ENCODE results near the gene INA. TPM values are rescaled to one million over a fixed set of nuclear protein-coding genes. Genes with fewer than 3 reads are reported as not detected.
A peak's percentile ranks its signal among the peaks of the same experiment; 100 is the strongest.
"Not testable (repeated sequence)": the region's sequence is repeated elsewhere in the genome, so short reads cannot be mapped to it uniquely, and the experiment has no call there.

INA gene
- total RNA-seq, result not detected in 2 replicates
- not detected for polyA plus RNA-seq (2012)

GRCh38 chr10:103276896-103277712 is at the start of gene INA:
Gene INA, plus strand, starts transcription at chr10:103277138. Its CDS starts 74 bp downstream, at chr10:103277212.
- DNase-seq (ENCODE audit: low read depth), result no peak

DNA sequence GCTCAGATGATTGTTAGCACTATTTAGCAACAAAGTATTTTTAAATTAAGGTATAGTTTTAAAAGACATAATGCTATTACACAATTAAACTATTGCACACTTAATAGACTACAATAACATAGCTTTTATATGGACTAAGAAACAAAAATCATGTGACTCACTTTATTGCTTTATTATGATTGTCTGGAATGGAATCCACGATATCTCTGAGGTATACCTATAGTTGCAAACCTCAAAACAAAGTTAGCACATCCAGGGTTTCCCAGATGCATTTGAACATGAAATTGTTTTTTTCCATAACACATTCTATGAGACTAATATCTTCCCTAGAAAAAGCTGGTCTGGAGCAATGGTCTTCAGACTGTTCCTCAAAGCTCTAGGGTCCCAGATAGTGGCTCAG is 49.5 kb upstream of the INA start:
- DNase-seq (ENCODE audit: low read depth), result no peak

DNA sequence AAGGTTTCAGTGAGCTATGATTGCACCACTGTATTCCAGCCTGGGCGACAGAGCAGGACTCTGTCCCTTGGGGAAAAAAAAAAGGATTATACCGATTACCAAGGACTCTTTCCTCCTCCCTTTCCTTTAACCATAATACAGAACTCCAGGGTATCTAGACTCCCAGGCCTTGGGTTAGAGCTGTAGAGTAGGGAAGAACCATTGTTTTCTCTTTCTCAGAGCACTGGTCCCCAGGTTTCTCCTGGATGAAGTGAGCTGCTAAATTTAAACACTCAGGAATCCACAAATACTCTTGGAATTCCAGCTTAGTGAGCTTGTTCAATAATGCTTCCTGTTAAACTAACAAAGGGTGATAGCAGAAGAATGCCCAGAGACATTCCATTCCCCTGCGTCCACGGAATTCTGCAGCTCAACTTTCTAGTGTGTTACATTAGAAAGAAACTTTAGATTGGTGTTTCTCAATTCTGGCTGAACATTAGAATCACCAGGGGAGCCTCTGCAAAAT is 45.8 kb upstream of the INA start:
- peak; percentile 91 for DNase-seq (ENCODE audit: low read depth)

GRCh38 chr10:103232131-103232673 is 44.7 kb upstream of the INA start:
- peak; percentile 50 for DNase-seq (ENCODE audit: low read depth)

DNA sequence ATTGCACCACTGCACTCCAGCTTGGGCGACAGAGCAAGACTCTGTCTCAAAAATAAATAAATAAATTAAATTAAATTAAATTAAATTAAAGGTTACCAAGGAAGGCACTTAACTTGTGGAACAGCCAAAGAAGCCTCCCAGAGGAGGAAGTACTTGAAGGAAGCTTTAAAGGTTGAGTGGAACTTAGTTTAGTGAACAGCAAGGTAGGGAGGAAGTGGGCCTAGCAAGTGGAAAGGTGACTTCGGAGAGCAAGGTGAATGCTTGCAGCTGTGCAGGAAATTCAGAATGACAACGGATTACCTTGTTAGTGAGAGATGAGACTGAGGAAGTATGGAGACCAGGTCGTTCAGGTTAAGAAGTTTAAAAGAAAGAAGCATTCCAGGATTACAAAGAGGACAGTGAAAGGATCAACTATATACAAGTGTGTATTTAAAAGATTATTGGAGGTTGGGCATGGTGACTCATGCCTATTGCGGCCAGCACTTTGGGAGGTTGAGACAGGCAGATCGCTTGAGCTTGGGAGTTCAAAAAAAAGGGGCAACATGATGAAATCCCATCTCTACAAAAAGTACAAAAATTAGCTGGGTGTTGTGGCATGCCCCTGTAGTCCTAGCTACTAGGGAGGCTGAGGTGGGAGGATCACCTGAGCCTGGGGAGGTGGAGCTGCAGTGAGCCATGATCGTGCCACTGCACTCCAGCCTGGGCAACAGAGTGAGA is 44.0 kb upstream of the INA start:
- DNase-seq (ENCODE audit: low read depth), result no peak

DNA sequence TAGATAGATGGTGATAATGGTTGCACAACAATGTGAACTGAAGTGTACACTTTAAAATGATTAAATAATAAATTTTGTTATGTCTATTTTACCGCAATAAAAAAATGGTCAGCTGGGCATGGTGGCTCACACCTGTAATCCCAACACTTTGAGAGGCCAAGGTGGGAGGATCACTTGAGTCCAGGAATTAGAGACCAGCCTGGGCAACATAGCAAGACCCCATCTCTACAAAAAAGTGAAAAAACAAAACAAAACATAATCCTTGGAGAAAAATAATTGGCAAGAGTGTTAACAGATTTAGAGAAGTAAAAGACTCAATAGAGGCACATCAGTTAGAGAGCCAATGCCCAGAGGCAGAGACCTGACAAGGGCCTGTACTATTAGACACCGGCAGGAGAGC is 41.2 kb upstream of the INA start:
- no peak for DNase-seq (ENCODE audit: low read depth)

- DNase-seq (ENCODE audit: low read depth), result peak; percentile 69
Observed at GRCh38 chr10:103238506-103239252, 38.3 kb upstream of the INA start.

- DNase-seq (ENCODE audit: low read depth), result peak; percentile 61
Observed at GRCh38 chr10:103241262-103242011, 35.5 kb upstream of the INA start.

- peak; percentile 90 for DNase-seq (ENCODE audit: low read depth)
Observed at GRCh38 chr10:103244666-103245271, 32.2 kb upstream of the INA start.

- DNase-seq (ENCODE audit: low read depth), result not testable (repeated sequence)
Observed at GRCh38 chr10:103245587-103245986, 31.4 kb upstream of the INA start, which contains the start of gene RPEL1. Gene RPEL1, plus strand, starts transcription at chr10:103245887. Its CDS starts 110 bp downstream, at chr10:103245997.

- no peak for DNase-seq (ENCODE audit: low read depth)
Observed at GRCh38 chr10:103246324-103246723, 30.6 kb upstream of the INA start.

GRCh38 chr10:103254113-103254512 is 22.8 kb upstream of the INA start:
- no peak for DNase-seq (ENCODE audit: low read depth)

GRCh38 chr10:103254538-103255325 is 22.2 kb upstream of the INA start:
- no peak for DNase-seq (ENCODE audit: low read depth)

DNA sequence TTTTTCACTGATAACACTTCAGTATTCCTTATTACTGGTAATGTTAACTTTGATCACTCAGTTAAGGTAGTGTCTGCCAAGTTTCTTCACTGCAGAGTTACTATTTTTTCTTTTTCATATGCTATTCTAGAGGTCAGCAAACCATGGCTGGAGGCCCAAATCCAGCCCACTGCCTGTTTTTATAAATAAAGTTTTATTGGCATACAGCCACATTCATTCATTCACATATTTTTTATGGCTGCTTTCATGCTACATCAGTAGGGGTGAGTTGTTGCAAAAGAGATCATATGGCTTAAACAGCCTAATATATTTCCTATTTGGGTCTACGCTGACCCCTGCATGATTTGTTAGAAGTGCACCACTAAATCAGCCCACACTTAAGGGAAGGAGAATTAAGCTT is 20.3 kb upstream of the INA start:
- no peak for DNase-seq (ENCODE audit: low read depth)

GRCh38 chr10:103257812-103258211 is 19.1 kb upstream of the INA start:
- DNase-seq (ENCODE audit: low read depth), result no peak

DNA sequence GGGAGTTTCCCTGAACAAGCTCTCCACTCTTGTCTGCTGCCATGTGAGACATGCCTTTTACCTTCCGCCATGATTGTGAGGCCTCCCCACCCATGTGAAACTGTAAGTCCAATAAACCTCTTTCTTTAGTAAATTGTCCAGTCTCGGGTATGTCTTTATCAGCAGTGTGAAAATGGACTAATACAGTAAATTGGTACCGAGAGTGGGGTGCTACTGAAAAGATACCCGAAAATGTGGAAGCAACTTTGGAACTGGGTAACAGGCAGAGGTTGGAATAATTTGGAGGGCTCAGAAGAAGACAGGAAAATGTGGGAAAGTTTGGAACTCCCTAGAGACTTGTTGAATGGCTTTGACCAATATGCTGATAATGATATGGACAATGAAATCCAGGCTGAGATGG is 18.0 kb upstream of the INA start:
- DNase-seq (ENCODE audit: low read depth), result not testable (repeated sequence)

- no peak for DNase-seq (ENCODE audit: low read depth)
Observed at GRCh38 chr10:103259989-103260388, 16.9 kb upstream of the INA start.

DNA sequence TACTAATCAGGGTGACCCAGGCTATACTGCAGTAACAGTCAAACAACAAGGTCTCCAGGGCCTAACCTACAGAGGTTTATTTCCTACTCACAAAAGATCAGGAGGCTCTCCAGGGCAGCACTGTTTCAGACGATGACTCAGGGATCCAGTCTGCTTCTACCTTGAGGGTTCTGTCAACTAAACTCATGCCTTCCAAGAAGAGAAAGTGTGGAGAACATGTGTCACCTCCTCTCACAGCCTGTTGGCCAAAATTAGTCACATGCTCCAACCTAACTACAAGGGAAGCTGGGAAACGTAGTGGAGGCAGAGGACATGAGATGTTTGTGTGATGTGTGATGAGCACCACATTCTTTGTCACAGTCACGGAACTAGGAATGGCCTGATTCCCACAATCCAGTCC is 14.7 kb upstream of the INA start:
- DNase-seq (ENCODE audit: low read depth), result no peak

GRCh38 chr10:103265717-103266329 is 11.1 kb upstream of the INA start:
- peak; percentile 86 for DNase-seq (ENCODE audit: low read depth)

Measured in myocyte (in vitro differentiated cells).